Measurements from ENCODE around the gene AGFG2.

Gene AGFG2

GRCh38 chr7:100513212-100513810, 25.7 kb upstream of the AGFG2 start:
- TF ChIP-seq EZH2phosphoT487 (IDR thresholded peaks at IDR 0.05; ENCODE audit: borderline replicate concordance, low read length), result no peak
- no peak for TF ChIP-seq CTCF (IDR thresholded peaks at IDR 0.05; ENCODE audit: low read depth, low read length, poor library complexity, severe bottlenecking)
- Histone ChIP-seq H3F3A (ENCODE audit: control insufficient read depth, insufficient read depth) (0 out of 2 replicates have a peak, but pooled peaks cover 2% of the 10 kb centered on the region), H3K27me3 (ENCODE audit: control insufficient read depth, low read length) (peaks cover 18% of the 10 kb centered on the region)

DNA sequence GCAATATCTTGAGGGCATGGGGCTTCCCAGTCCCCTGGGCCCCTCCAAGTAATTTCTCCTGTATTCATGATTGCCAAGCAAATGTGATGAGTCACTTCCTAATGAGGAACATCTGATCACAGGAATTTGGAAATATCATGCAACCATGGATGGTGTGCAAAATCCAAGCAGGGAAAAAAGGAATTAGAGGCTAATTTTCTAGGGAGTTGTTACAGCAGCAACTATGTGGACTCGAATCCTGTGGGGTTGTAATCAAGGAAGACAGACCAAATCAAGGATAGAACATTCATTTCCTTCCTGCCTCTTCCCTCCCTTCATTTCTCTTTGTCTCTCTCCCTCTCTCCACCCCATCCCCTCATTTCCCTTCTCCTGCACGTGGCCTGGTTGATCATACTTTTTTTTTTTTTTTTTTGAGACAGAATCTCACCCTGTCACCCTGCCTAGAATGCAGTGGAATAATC, 23.9 kb upstream of the AGFG2 start:
- H3K27ac ChIP-seq (ENCODE audit: low read depth, low read length), result no peak overlapping the region
- peak overlapping the region; percentile 3; the same call in 1 of the 2 replicates for H3K4me2 ChIP-seq (ENCODE audit: low read length)

More at GRCh38 chr7:100513212-100513810, 25.7 kb upstream of the AGFG2 start:
- H3K9me3 ChIP-seq (ENCODE audit: control insufficient read depth, insufficient read depth, low read length), result no peaks in the 10 kb centered on the region
- no peak overlapping the region for H3K4me3 ChIP-seq (ENCODE audit: low read length)
- H4K20me1 ChIP-seq (ENCODE audit: control insufficient read depth, insufficient read depth, low read depth, low read length), result no peaks in the 10 kb centered on the region
- H3K27ac ChIP-seq (ENCODE audit: low read depth, low read length), result no peak overlapping the region
- no peaks in the 10 kb centered on the region for H3K9me2 ChIP-seq (replicated peaks; ENCODE audit: control insufficient read depth, low read length)
- H3K36me3 ChIP-seq (ENCODE audit: control insufficient read depth, low read length), result no peaks in the 10 kb centered on the region
- H3K79me2 ChIP-seq (ENCODE audit: control insufficient read depth, low read length), result no peaks in the 10 kb centered on the region
- no peak overlapping the region for H3K4me2 ChIP-seq (ENCODE audit: low read length)
- peaks cover 22% of the 10 kb centered on the region for H3K4me1 ChIP-seq (ENCODE audit: control insufficient read depth, low read length)

GRCh38 chr7:100516135-100516812, 22.7 kb upstream of the AGFG2 start:
- Histone ChIP-seq H3K4me1 (ENCODE audit: control insufficient read depth, low read length) (peaks cover 22% of the 10 kb centered on the region), H3K79me2 (ENCODE audit: control insufficient read depth, low read length) (no peaks in the 10 kb centered on the region), H4K20me1 (ENCODE audit: control insufficient read depth, insufficient read depth, low read depth, low read length) (no peaks in the 10 kb centered on the region), H3K27ac (ENCODE audit: low read depth, low read length) (peak overlapping the region; percentile 28; the same call in 1 of the 2 replicates), H3K4me3 (ENCODE audit: low read length) (peak overlapping the region; percentile 41), H3F3A (ENCODE audit: control insufficient read depth, insufficient read depth) (0 out of 2 replicates have a peak, but pooled peaks cover 5% of the 10 kb centered on the region), H3K9me2 (replicated peaks; ENCODE audit: control insufficient read depth, low read length) (no peaks in the 10 kb centered on the region), H3K9me3 (ENCODE audit: control insufficient read depth, insufficient read depth, low read length) (no peaks in the 10 kb centered on the region), H3K27me3 (ENCODE audit: control insufficient read depth, low read length) (peaks cover 9% of the 10 kb centered on the region; the same call in 1 of the 2 replicates), H3K36me3 (ENCODE audit: control insufficient read depth, low read length) (no peaks in the 10 kb centered on the region), H3K4me2 (ENCODE audit: low read length) (peak overlapping the region; percentile 46)
- no peak for TF ChIP-seq CTCF (IDR thresholded peaks at IDR 0.05; ENCODE audit: low read depth, low read length, poor library complexity, severe bottlenecking)
- no peak for TF ChIP-seq EZH2phosphoT487 (IDR thresholded peaks at IDR 0.05; ENCODE audit: borderline replicate concordance, low read length)

More for the DNA sequence above, 23.9 kb upstream of the AGFG2 start:
- no peaks in the 10 kb centered on the region for H4K20me1 ChIP-seq (ENCODE audit: control insufficient read depth, insufficient read depth, low read depth, low read length)
- H3K36me3 ChIP-seq (ENCODE audit: control insufficient read depth, low read length), result no peaks in the 10 kb centered on the region
- H3K79me2 ChIP-seq (ENCODE audit: control insufficient read depth, low read length), result no peaks in the 10 kb centered on the region
- H3K9me2 ChIP-seq (replicated peaks; ENCODE audit: control insufficient read depth, low read length), result no peaks in the 10 kb centered on the region
- TF ChIP-seq CTCF (IDR thresholded peaks at IDR 0.05; ENCODE audit: low read depth, low read length, poor library complexity, severe bottlenecking) (no peak), EZH2phosphoT487 (IDR thresholded peaks at IDR 0.05; ENCODE audit: borderline replicate concordance, low read length) (no peak)
- 0 out of 2 replicates have a peak, but pooled peaks cover 2% of the 10 kb centered on the region for H3F3A ChIP-seq (ENCODE audit: control insufficient read depth, insufficient read depth)
- H3K9me3 ChIP-seq (ENCODE audit: control insufficient read depth, insufficient read depth, low read length), result no peaks in the 10 kb centered on the region
- peaks cover 14% of the 10 kb centered on the region for H3K27me3 ChIP-seq (ENCODE audit: control insufficient read depth, low read length)
- H3K4me3 ChIP-seq (ENCODE audit: low read length), result no peak overlapping the region
- H3K4me1 ChIP-seq (ENCODE audit: control insufficient read depth, low read length), result peaks cover 22% of the 10 kb centered on the region

Data from DOHH2 (cell line).